ENCODE data around the gene PREX1. TPM values are rescaled to one million over a fixed set of nuclear protein-coding genes. Genes with fewer than 3 reads are reported as not detected.
"Not testable (repeated sequence)": the region's sequence is repeated elsewhere in the genome, so short reads cannot be mapped to it uniquely, and the experiment has no call there.

Gene PREX1
- total and polyA plus RNA-seq, 12 donors: 10.1 to 85.1 (median 42.9) TPM

DNA sequence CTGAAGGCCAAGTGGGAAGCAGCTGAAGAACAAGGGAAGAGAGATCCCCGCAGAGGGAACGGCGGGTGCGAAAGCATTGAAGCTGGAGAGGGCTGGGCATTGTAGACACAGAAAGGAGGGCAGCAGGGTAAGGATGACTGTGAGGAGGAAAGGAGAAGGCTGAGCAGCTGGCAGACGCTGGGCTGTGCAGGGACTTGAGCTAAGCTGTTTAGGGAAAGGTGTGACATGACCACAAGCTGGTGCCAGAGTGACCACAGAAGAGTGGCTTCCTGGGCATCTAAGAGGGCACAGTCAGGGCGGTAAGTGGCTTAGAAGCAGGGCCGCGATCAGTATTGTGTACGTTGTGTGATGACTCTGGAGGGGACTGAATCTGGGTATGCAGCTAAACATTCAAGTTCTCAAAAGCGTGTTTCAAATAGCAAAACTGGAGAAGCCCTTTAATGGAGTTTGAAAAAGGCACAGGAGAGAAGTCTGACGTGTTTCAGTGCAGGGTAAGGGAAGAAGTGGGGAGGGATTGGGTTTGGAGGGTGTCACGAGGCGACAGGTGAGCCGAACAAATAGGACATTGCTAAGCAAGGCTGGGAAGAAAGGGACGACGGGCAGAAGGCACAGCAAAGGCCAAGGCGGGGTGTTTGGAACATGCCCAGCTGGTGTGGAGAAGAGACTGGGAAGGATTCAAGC is 47.6 kb upstream of the PREX1 start:
- H3K9me3 ChIP-seq (replicated peaks in 1 of 3): no peaks in the 10 kb centered on the region
- no peak overlapping the region for H3K4me3 ChIP-seq
- 79 to 83% (median 80%) methylated on average over 17 of the region's 17 CpGs for WGBS, 4 donors
- H3K27me3 ChIP-seq: no peaks in the 10 kb centered on the region
- no peaks in the 10 kb centered on the region for H3K36me3 ChIP-seq (replicated peaks in 1 of 2)
- no peak for DNase-seq
- H3K27ac ChIP-seq: no peak overlapping the region
- H3K4me1 ChIP-seq (replicated peaks in 1 of 2): no peaks in the 10 kb centered on the region
- intact Hi-C loops (cut with DNase I): no loop called here
- no peak for TF ChIP-seq POLR2A (IDR thresholded peaks at IDR 0.05)
- TF ChIP-seq, protein P1, sequence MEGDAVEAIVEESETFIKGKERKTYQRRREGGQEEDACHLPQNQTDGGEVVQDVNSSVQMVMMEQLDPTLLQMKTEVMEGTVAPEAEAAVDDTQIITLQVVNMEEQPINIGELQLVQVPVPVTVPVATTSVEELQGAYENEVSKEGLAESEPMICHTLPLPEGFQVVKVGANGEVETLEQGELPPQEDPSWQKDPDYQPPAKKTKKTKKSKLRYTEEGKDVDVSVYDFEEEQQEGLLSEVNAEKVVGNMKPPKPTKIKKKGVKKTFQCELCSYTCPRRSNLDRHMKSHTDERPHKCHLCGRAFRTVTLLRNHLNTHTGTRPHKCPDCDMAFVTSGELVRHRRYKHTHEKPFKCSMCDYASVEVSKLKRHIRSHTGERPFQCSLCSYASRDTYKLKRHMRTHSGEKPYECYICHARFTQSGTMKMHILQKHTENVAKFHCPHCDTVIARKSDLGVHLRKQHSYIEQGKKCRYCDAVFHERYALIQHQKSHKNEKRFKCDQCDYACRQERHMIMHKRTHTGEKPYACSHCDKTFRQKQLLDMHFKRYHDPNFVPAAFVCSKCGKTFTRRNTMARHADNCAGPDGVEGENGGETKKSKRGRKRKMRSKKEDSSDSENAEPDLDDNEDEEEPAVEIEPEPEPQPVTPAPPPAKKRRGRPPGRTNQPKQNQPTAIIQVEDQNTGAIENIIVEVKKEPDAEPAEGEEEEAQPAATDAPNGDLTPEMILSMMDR (IDR thresholded peaks at IDR 0.05): no peak

- H3K4me3 ChIP-seq; H3K36me3 ChIP-seq (replicated peaks in 1 of 2); H3K27ac ChIP-seq; H3K9me3 ChIP-seq (replicated peaks in 1 of 3); intact Hi-C loops (cut with DNase I); H3K27me3 ChIP-seq; DNase-seq; H3K4me1 ChIP-seq (replicated peaks in 1 of 2): not testable (repeated sequence)
These were observed 41.6 kb upstream of the PREX1 start for GRCh38 chr20:48869442-48869841.

DNA sequence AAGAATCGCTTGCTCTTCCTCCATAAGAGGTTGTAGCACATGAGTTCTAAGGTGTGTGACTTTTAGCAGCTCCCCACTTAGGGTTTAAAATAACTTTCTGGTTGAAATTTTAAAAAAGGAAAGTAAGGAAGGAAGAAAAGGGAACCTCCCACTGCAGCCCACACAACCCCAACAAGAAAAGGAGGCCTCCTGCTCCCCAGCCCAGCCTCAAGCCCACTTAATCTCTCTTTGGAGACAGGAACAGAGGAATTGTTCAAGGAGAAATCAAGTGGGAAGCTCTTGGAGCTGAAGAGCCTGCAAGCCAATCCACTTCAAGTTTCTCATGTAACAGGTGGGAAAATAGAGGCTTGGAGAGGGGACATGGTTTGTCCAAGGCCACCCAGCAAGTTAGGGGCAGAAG is 39.1 kb upstream of the PREX1 start:
- intact Hi-C loops (cut with DNase I): no loop called here
- DNase-seq: no peak
- TF ChIP-seq, protein P1 (IDR thresholded peaks at IDR 0.05): no peak
- no peak for TF ChIP-seq POLR2A (IDR thresholded peaks at IDR 0.05)
- Histone ChIP-seq H3K4me1 (replicated peaks in 1 of 2) (no peaks in the 10 kb centered on the region), H3K27ac (no peak overlapping the region), H3K9me3 (replicated peaks in 1 of 3) (no peaks in the 10 kb centered on the region), H3K4me3 (no peak overlapping the region), H3K36me3 (replicated peaks in 1 of 2) (no peaks in the 10 kb centered on the region), H3K27me3 (no peaks in the 10 kb centered on the region)
- WGBS, 4 donors: 64 to 93% (median 88%) methylated on average over 1 of the region's 1 CpG

DNA sequence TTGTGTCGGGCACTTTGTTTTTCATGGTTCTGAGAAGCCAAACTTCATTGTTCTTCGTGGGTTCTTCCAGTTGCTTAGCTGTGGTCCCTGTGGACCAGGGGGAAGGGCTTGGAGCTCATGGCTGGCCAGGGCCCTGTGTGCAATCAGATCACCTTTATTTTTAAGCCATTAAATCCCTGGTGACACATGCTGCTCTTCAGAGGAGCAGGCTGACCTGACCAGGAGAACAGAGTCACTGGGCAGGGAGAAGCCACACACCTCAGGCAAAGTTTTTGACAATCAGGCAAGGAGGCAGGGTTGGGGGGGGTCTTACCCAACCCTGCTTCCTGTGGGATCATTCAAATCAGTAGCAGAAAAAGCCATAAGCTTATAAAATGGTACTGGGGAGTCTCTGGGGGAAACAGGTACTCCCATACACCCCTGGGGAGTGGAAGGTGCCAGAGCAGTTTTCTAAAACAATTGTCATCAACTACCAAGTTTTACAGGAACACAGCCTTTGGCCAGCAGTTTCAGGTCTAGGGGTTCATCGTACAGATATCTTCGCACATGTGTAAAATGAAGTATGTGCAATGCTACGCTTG is 37.0 kb upstream of the PREX1 start:
- intact Hi-C loops (cut with DNase I): no loop called here
- no peak for TF ChIP-seq POLR2A (IDR thresholded peaks at IDR 0.05)
- TF ChIP-seq, protein P1 (IDR thresholded peaks at IDR 0.05): no peak
- Histone ChIP-seq H3K36me3 (replicated peaks in 1 of 2) (no peaks in the 10 kb centered on the region), H3K4me3 (no peak overlapping the region), H3K9me3 (replicated peaks in 1 of 3) (no peaks in the 10 kb centered on the region), H3K4me1 (replicated peaks in 1 of 2) (no peaks in the 10 kb centered on the region), H3K27me3 (no peaks in the 10 kb centered on the region), H3K27ac (no peak overlapping the region)
- 64 to 75% (median 73%) methylated on average over 5 of the region's 5 CpGs for whole genome bisulfite sequencing, 4 donors
- no peak for DNase-seq

DNA sequence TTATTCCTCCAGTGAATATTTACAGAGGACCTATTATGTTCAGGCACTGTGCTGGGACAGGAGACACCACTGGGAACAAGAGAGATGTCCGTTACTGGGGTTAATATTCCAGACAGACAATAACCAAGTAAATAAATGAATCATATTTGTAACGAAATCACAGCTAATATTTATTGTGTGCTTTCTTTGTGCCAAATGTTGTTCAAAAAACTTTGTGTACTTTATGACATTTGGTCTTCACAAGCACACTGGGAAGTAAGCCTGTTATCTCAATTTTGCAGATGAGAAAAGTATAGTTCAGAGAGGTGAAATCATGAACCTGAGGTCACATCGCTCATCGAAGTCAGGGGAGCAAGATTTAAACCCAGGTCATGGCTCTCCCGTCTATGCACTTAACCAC is 36.5 kb upstream of the PREX1 start:
- intact Hi-C loops (cut with DNase I): no loop called here
- WGBS, 4 donors: 42 to 56% (median 50%) methylated on average over 5 of the region's 5 CpGs
- no peak for DNase-seq
- Histone ChIP-seq H3K9me3 (replicated peaks in 1 of 3) (no peaks in the 10 kb centered on the region), H3K27ac (no peak overlapping the region), H3K27me3 (no peaks in the 10 kb centered on the region), H3K36me3 (replicated peaks in 1 of 2) (no peaks in the 10 kb centered on the region), H3K4me3 (no peak overlapping the region), H3K4me1 (replicated peaks in 1 of 2) (no peaks in the 10 kb centered on the region)
- no peak for TF ChIP-seq POLR2A (IDR thresholded peaks at IDR 0.05)
- TF ChIP-seq, protein P1 (IDR thresholded peaks at IDR 0.05): no peak

All from adrenal gland (tissue), 12 donors.